Stomach (tissue), 9 donors: Measurements from ENCODE around the gene AGAP1. TPM values are rescaled to one million over a fixed set of nuclear protein-coding genes. Genes with fewer than 3 reads are reported as not detected.

Experiments
- DNase-seq, 2 donors: peaks; one replicate each; pipeline versions ENCODE4 v3.0.0 to v3.0.0-alpha.2; 2013 to 2019
- H3K27ac ChIP-seq, 5 donors: fragments of 200-600 bp in 4 of 5; sonication (generic) in 4 of 5; one replicate each; pipeline ENCODE4 v1.5.1; 2013 to 2019; ENCODE audit warnings: mild to moderate bottlenecking in 1 of 5, moderate library complexity in 1 of 5
- H3K27me3 ChIP-seq, 3 donors: fragments of 200-600 bp; sonication (generic); one replicate each; pipeline ENCODE4 v1.5.1; 2017 to 2019; ENCODE audit warnings: mixed run types in 1 of 3
- H3K36me3 ChIP-seq, 4 donors: fragments of 200-600 bp; sonication (generic); 1 replicate in 3 of 4; 2 replicates in 1 of 4; pipeline ENCODE4 v1.5.1; 2016 to 2019
- H3K4me1 ChIP-seq, 4 donors: fragments of 200-600 bp; sonication (generic); one replicate each; pipeline ENCODE4 v1.5.1; 2016 to 2019
- H3K4me3 ChIP-seq, 4 donors: fragments of 200-600 bp; sonication (generic) in 3 of 4; one replicate each; pipeline ENCODE4 v1.5.1; 2016 to 2019; ENCODE audit warnings: mild to moderate bottlenecking in 1 of 4
- H3K9me3 ChIP-seq, 4 donors: fragments of 200-600 bp; sonication (generic); one replicate each; pipeline ENCODE4 v1.5.1; 2016 to 2019
- CTCF ChIP-seq, 7 experiments: fragments of 450-650 bp in 4 of 7; fragments of 200-600 bp in 3 of 7; sonication (generic) in 3 of 7; IDR thresholded peaks; one replicate each; pipeline ENCODE4 v1.5.1; 2016 to 2019; ENCODE audit warnings: antibody characterized with exemption in 7 of 7, control low read depth in 2 of 7, mild to moderate bottlenecking in 1 of 7
- EP300 ChIP-seq: sonication (generic); formaldehyde crosslinking; IDR thresholded peaks from one replicate; pipeline ENCODE4 v1.6.1; 2017; ENCODE audit warnings: antibody characterized with exemption
- POLR2A ChIP-seq, 4 donors: fragments of 450-650 bp; IDR thresholded peaks; one replicate each; pipeline ENCODE4 v1.6.1; 2016; ENCODE audit warnings: antibody characterized with exemption in 4 of 4, control low read depth in 2 of 4, mild to moderate bottlenecking in 1 of 4, moderate library complexity in 1 of 4
- POLR2AphosphoS5 ChIP-seq, 3 donors: sonication (generic); formaldehyde crosslinking; IDR thresholded peaks; one replicate each; pipeline ENCODE4 v1.6.1; 2016; ENCODE audit warnings: antibody characterized with exemption in 3 of 3
- WGBS, 5 donors: extraction: QIAGEN DNeasy Blood & Tissue Kit in 3 of 5; methylation state at CpG; one replicate each; pipeline versions ENCODE4 v1.1.5 to v1.1.7; 2013 to 2018; 5-methylcytosine and 5-hydroxymethylcytosine counted together
- intact Hi-C: fragments of 100-400 bp; cut with DNase I; formaldehyde crosslinking; loops from one replicate; pipeline ENCODE4 v1.15.1; 2023; ENCODE audit warnings: low total_unique reads
- polyA plus RNA-seq, 3 donors: library from polyadenylated mRNA; stranded (reverse); fragments of 200-250 nt; gene quantifications; one replicate each; pipeline ENCODE4 v1.2.3, GENCODE V29; 2013
- total RNA-seq, 5 donors: library from RNA; depleted of rRNA; stranded (reverse); fragments of >200 nt; gene quantifications; one replicate each; pipeline versions ENCODE4 v1.1.0 to v1.2.3, GENCODE V29; 2014 to 2016
- donor health status: healthy with polysubstance abuse.
- donor health status: Bipolar disorder and iron deficiency.
- donor health status: healthy.

Gene AGAP1
- total and polyA plus RNA-seq, 8 donors: 4.2 to 139 (median 35.0) TPM

DNA sequence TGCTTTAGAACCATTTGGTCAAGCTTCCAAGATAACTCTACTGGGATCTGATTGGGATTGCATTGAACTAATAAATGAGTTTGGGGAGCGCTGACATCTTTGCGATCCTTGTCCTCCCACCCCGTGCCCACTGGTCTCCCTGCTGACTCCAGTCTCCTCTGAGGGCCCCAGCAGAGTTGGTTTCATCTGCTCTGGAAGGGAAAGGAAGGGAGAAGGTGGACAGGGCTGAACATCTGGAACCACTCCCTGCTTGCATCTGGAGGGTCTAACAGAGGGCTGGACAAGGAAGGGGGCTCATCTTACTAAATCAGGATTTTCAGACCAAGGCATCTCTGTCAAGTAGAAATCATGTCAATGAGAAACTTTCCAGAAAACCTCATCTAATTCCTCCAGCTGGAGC is 661.6 kb downstream of the AGAP1 start:
- DNase-seq: no peak
- Histone ChIP-seq H3K27me3 (peaks cover 13 to 49% (median 22%) of the 10 kb centered on the region in 3 donors), H3K36me3 (no peaks in the 10 kb centered on the region), H3K4me1 (peaks cover 0 to 10% (median 4%) of the 10 kb centered on the region in 4 donors), H3K9me3 (peaks cover 11 to 30% (median 29%) of the 10 kb centered on the region in 4 donors), H3K4me3 (no peak overlapping the region), H3K27ac (no peak overlapping the region)
- intact Hi-C loops: no loop called here
- 71 to 81% (median 80%) methylated on average over 3 of the region's 3 CpGs for WGBS, 5 donors
- TF ChIP-seq POLR2A (IDR thresholded peaks at IDR 0.05) (no peak), CTCF (IDR thresholded peaks at IDR 0.05) (no peak), POLR2AphosphoS5 (IDR thresholded peaks at IDR 0.05) (no peak), EP300 (no peak)

DNA sequence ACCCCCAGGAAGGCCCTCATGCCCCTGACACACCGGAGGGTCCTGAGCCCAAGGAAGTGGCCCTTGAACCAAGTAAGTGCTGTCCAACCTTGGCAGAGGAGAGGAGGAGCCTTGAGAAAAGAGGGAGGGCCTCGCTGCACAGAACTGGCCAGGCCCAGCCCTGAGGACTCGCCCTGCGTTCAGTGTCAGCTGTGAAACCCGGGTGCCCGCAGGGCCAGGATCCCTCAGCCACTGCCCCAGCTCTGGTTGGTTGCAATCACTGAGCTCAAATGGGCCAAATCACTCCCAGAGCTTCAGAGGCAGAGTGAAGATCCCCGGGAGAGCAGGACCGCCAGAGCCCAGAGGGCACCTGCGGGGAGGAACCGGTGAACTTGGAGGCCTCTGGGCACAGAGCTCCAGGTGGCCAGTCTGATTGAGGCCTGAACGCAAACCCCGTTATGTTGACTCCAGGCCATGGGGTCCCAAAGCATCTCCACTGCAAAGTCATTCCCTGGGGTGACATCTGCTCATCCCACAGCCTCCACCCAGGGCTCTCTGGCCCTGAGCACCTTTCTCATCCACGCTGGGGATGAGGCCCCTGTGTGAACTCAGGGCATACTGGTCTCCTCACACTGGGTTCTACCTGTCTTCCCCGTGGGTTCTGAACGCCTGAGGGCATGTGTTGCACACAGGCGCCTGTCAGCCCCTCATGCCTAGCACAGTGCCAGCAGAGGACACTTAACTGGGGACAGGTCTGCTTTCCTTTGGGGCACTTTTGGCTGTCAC is 662.4 kb downstream of the AGAP1 start:
- Histone ChIP-seq H3K4me3 (no peak overlapping the region), H3K4me1 (peaks cover 0 to 10% (median 4%) of the 10 kb centered on the region in 4 donors), H3K9me3 (peaks cover 11 to 24% (median 21%) of the 10 kb centered on the region in 4 donors), H3K27me3 (peaks cover 16 to 57% (median 31%) of the 10 kb centered on the region in 3 donors), H3K36me3 (no peaks in the 10 kb centered on the region), H3K27ac (no peak overlapping the region)
- intact Hi-C loops: no loop called here
- TF ChIP-seq EP300: no peak
- DNase-seq: no peak
- 80 to 89% (median 85%) methylated on average over 15 to 16 of the region's 16 CpGs for WGBS, 5 donors

DNA sequence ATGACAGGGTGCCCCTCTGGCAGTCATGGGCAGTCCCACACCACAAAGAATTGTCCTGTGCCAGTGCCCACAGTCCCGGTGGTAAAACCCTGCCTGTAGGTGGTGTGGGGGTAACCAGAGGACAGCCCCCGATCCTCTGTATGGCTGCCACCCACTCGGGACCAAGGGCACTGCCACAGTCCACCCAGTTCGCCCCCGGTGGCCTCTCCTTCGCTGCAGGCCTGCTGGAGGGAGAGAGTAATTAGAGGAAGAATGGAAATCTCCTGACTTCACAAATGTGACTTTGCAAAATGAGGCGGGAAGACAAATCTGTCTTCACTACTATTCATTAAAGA is 663.0 kb downstream of the AGAP1 start:
- peaks cover 0 to 10% (median 4%) of the 10 kb centered on the region in 4 donors for H3K4me1 ChIP-seq
- H3K27ac ChIP-seq: no peak overlapping the region
- no peak overlapping the region for H3K4me3 ChIP-seq
- DNase-seq: no peak
- H3K36me3 ChIP-seq: no peaks in the 10 kb centered on the region
- 76 to 90% (median 84%) methylated on average over 5 to 7 of the region's 7 CpGs for whole genome bisulfite sequencing, 5 donors
- intact Hi-C loops: no loop called here
- peaks cover 11 to 19% (median 16%) of the 10 kb centered on the region in 4 donors for H3K9me3 ChIP-seq
- H3K27me3 ChIP-seq: peaks cover 21 to 63% (median 36%) of the 10 kb centered on the region in 3 donors
- no peak for TF ChIP-seq EP300
- no peak for TF ChIP-seq CTCF (IDR thresholded peaks at IDR 0.05)
- no peak for TF ChIP-seq POLR2AphosphoS5 (IDR thresholded peaks at IDR 0.05)
- TF ChIP-seq POLR2A (IDR thresholded peaks at IDR 0.05): no peak

DNA sequence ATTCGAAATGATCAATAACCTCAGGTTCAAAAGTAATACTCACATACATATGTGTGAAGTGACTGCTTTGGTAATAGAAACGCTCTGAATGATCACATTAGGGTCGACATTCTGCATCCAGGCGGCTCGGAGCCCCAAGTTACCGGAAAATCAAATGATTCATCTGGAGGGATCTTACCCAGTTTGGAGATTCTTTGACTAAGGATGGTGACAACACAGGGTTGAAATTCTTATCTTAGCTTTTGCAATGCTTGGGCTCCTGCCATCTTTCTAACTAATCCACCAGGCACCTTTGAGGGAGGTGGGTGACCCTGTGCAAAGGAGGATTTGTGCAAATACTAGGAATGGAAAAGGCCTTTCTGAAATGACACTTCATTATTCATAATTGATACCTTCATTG is 663.5 kb downstream of the AGAP1 start:
- Histone ChIP-seq H3K27ac (no peak overlapping the region), H3K36me3 (no peaks in the 10 kb centered on the region), H3K9me3 (peaks cover 9 to 13% (median 11%) of the 10 kb centered on the region in 4 donors), H3K4me3 (no peak overlapping the region), H3K27me3 (peaks cover 25 to 68% (median 42%) of the 10 kb centered on the region in 3 donors), H3K4me1 (peaks cover 0 to 10% (median 4%) of the 10 kb centered on the region in 4 donors)
- 87 to 90% (median 89%) methylated on average over 6 of the region's 6 CpGs for WGBS, 5 donors
- intact Hi-C loops: no loop called here
- TF ChIP-seq CTCF (IDR thresholded peaks at IDR 0.05) (no peak), POLR2A (IDR thresholded peaks at IDR 0.05) (no peak), EP300 (no peak), POLR2AphosphoS5 (IDR thresholded peaks at IDR 0.05) (no peak)
- DNase-seq: no peak
